ENCODE data around the gene BAIAP2. TPM values are rescaled to one million over a fixed set of nuclear protein-coding genes. Genes with fewer than 3 reads are reported as not detected.
"Not testable (repeated sequence)": the region's sequence is repeated elsewhere in the genome, so short reads cannot be mapped to it uniquely, and the experiment has no call there.

BAIAP2 gene
- total RNA-seq, 1 experiment from 2014 or later, result 58.0 TPM

- Mint-ChIP-seq H3K27ac (ENCODE audit: unreplicated experiment) (no peak overlapping the region), H3K4me3 (ENCODE audit: low read depth, unreplicated experiment) (no peak overlapping the region), H3K4me1 (ENCODE audit: low read depth, unreplicated experiment) (peaks cover 13% of the 10 kb centered on the region), H3K9me3 (ENCODE audit: low read depth, unreplicated experiment) (no peaks in the 10 kb centered on the region), H3K36me3 (ENCODE audit: insufficient read depth, unreplicated experiment) (peaks cover 24% of the 10 kb centered on the region), H3K27me3 (ENCODE audit: unreplicated experiment) (no peaks in the 10 kb centered on the region)
- intact Hi-C loops (cut with micrococcal nuclease; ENCODE audit: unreplicated experiment), result no loop called here
- CTCF ChIA-PET, result interaction anchor here (0.7 kb wide), 1 partner anchor 36 kb away, joined by 3 read pairs; no protein-coding TSS in a partner anchor
- no TSS peak for BruUV-seq (replicated peaks)
- no peak for TF ChIP-seq CTCF (IDR thresholded peaks at IDR 0.05; ENCODE audit: unreplicated experiment)
- DNase-seq, result no peak
These were observed 41.3 kb downstream of the BAIAP2 start for GRCh38 chr17:81076141-81076679.

- DNase-seq; H3K9me3 Mint-ChIP-seq (ENCODE audit: low read depth, unreplicated experiment); H3K27me3 Mint-ChIP-seq (ENCODE audit: unreplicated experiment); intact Hi-C loops (cut with micrococcal nuclease; ENCODE audit: unreplicated experiment); BruUV-seq (replicated peaks); H3K27ac Mint-ChIP-seq (ENCODE audit: unreplicated experiment); H3K4me3 Mint-ChIP-seq (ENCODE audit: low read depth, unreplicated experiment); CTCF ChIA-PET; H3K4me1 Mint-ChIP-seq (ENCODE audit: low read depth, unreplicated experiment): not testable (repeated sequence)
- peaks cover 14% of the 10 kb centered on the region for H3K36me3 Mint-ChIP-seq (ENCODE audit: insufficient read depth, unreplicated experiment)
These were observed 43.3 kb downstream of the BAIAP2 start for GRCh38 chr17:81078026-81078913.

- no peaks in the 10 kb centered on the region for H3K4me1 Mint-ChIP-seq (ENCODE audit: low read depth, unreplicated experiment)
- no peaks in the 10 kb centered on the region for H3K9me3 Mint-ChIP-seq (ENCODE audit: low read depth, unreplicated experiment)
- no peak overlapping the region for H3K27ac Mint-ChIP-seq (ENCODE audit: unreplicated experiment)
- H3K4me3 Mint-ChIP-seq (ENCODE audit: low read depth, unreplicated experiment), result no peak overlapping the region
- no TSS peak for BruUV-seq (replicated peaks)
- DNase-seq, result no peak
- intact Hi-C loops (cut with micrococcal nuclease; ENCODE audit: unreplicated experiment), result no loop called here
- peaks cover 18% of the 10 kb centered on the region for H3K36me3 Mint-ChIP-seq (ENCODE audit: insufficient read depth, unreplicated experiment)
- no peaks in the 10 kb centered on the region for H3K27me3 Mint-ChIP-seq (ENCODE audit: unreplicated experiment)
- CTCF ChIA-PET, result no interaction called here
- TF ChIP-seq CTCF (IDR thresholded peaks at IDR 0.05; ENCODE audit: unreplicated experiment), result no peak
These were observed 45.1 kb downstream of the BAIAP2 start for GRCh38 chr17:81080019-81080418.

- CTCF ChIA-PET, result no interaction called here
- Mint-ChIP-seq H3K27ac (ENCODE audit: unreplicated experiment) (no peak overlapping the region), H3K36me3 (ENCODE audit: insufficient read depth, unreplicated experiment) (peaks cover 18% of the 10 kb centered on the region), H3K4me1 (ENCODE audit: low read depth, unreplicated experiment) (no peaks in the 10 kb centered on the region), H3K27me3 (ENCODE audit: unreplicated experiment) (no peaks in the 10 kb centered on the region), H3K9me3 (ENCODE audit: low read depth, unreplicated experiment) (no peaks in the 10 kb centered on the region), H3K4me3 (ENCODE audit: low read depth, unreplicated experiment) (no peak overlapping the region)
- BruUV-seq (replicated peaks), result no TSS peak
- intact Hi-C loops (cut with micrococcal nuclease; ENCODE audit: unreplicated experiment), result no loop called here
- DNase-seq, result no peak
- TF ChIP-seq CTCF (IDR thresholded peaks at IDR 0.05; ENCODE audit: unreplicated experiment), result no peak
These were observed 46.5 kb downstream of the BAIAP2 start for GRCh38 chr17:81081222-81082176.
